Smooth muscle cell (in vitro differentiated cells): ENCODE data around the gene DEPDC1B. TPM values are rescaled to one million over a fixed set of nuclear protein-coding genes. Genes with fewer than 3 reads are reported as not detected.
"Not testable (repeated sequence)": the region's sequence is repeated elsewhere in the genome, so short reads cannot be mapped to it uniquely, and the experiment has no call there.

Source experiments
- DNase-seq: peaks from one replicate; lab custom pipeline; 2025; ENCODE audit not compliant: unreplicated experiment; lab: John Stamatoyannopoulos, UW
- H2AFZ ChIP-seq: fragments of 200-600 bp; sonication (generic); 2 replicates; pipeline ENCODE4 v1.6.0; 2016; ENCODE audit warnings: antibody characterized with exemption, low read depth, mild to moderate bottlenecking
- H3F3A ChIP-seq: fragments of 200-600 bp; sonication (generic); 2 replicates; pipeline ENCODE4 v1.6.0; 2017; ENCODE audit warnings: antibody characterized with exemption, low read depth
- H3K27ac ChIP-seq: fragments of 200-600 bp; sonication (generic); 2 replicates; pipeline ENCODE4 v1.5.1; 2016; ENCODE audit warnings: low read depth, mild to moderate bottlenecking
- H3K27me3 ChIP-seq: fragments of 200-600 bp; sonication (generic); 2 replicates; pipeline ENCODE4 v1.6.1; 2016; ENCODE audit warnings: low read depth, mild to moderate bottlenecking
- H3K36me3 ChIP-seq: fragments of 200-600 bp; sonication (generic); 2 replicates; pipeline ENCODE4 v1.5.1; 2016; ENCODE audit warnings: low read depth
- H3K4me1 ChIP-seq: fragments of 200-600 bp; sonication (generic); 2 replicates; pipeline ENCODE4 v1.5.1; 2016; ENCODE audit warnings: low read depth
- H3K4me2 ChIP-seq: fragments of 200-600 bp; sonication (generic); 2 replicates; pipeline ENCODE4 v1.6.0; 2016; ENCODE audit warnings: mild to moderate bottlenecking
- H3K4me3 ChIP-seq: fragments of 200-600 bp; sonication (generic); 2 replicates; pipeline ENCODE4 v1.5.1; 2016; ENCODE audit warnings: mild to moderate bottlenecking
- H3K79me2 ChIP-seq: fragments of 200-600 bp; sonication (generic); 2 replicates; pipeline ENCODE4 v1.6.0; 2016; ENCODE audit warnings: low read depth, mild to moderate bottlenecking
- H3K9ac ChIP-seq: fragments of 200-600 bp; sonication (generic); 2 replicates; pipeline ENCODE4 v1.6.0; 2016; ENCODE audit warnings: low read depth
- H3K9me3 ChIP-seq: fragments of 200-600 bp; sonication (generic); replicated peaks from 2 replicates; pipeline ENCODE4 v1.5.1; 2016; ENCODE audit warnings: low read depth
- H4K20me1 ChIP-seq: fragments of 200-600 bp; sonication (generic); 2 replicates; pipeline ENCODE4 v1.6.0; 2016; ENCODE audit warnings: low read depth
- WGBS: methylation state at CpG from one replicate; pipeline ENCODE4 v1.1.7; 2016; ENCODE audit warnings: low lambda C conversion rate; 5-methylcytosine and 5-hydroxymethylcytosine counted together
- polyA plus RNA-seq: library from polyadenylated mRNA; unstranded; fragments of >200 nt; fragmentation: Nextera tagmentation; extraction: Ambion mirVana; gene quantifications from 2 replicates; pipeline ENCODE4 v1.2.1, GENCODE V29; 2016
- total RNA-seq: library from RNA; depleted of rRNA; stranded (reverse); fragments of >200 nt; gene quantifications from 2 replicates; pipeline ENCODE4 v1.2.3, GENCODE V29; 2014
- TF ChIP-seq, protein P1 (sequence below): fragments of 200-600 bp; sonication (generic); IDR thresholded peaks from 2 replicates; pipeline ENCODE4 v1.5.1; 2017; ENCODE audit warnings: borderline replicate concordance, mild to moderate bottlenecking, antibody characterized with exemption; ENCODE audit not compliant: insufficient read depth, poor library complexity, severe bottlenecking

DEPDC1B gene
- total and polyA plus RNA-seq, 2 experiments from 2014 or later, result 2.7 to 5.8 TPM

DNA sequence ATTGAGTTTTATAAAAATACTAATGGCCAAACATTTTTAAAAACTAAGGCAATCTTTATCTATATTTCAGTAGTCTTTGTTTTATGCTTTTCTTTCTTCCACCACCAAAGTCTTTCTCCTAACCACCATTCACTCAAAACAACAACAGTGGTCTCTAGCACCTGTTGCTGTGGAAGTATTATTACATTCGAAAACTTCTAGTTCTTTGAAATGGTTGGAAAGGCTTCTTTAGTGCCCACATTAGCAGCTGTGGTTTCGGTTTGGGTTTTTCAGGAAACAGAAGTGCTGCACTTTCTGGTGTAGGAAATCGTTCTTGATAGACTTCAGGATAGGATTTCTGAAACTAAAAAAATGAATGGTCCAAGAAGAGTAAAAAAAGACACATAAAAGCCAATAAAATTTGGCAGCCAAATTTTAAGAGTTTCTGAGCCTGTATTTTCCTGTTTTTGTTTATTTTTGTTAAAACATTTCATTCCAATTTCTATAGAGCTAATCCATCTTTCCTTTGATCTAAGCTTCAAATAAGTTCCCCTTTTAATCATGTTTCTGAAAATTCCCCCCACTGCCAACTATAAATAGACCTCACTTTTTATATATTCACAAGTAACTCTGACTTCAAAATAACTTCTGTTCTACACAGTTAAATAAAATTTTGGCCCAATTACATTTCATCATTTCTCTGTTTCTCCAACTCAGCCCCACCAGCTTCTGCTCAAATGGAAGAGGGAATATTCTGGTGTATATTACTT, 102.2 kb downstream of the DEPDC1B start:
- no peak for DNase-seq
- H3K4me2 ChIP-seq, result no peak overlapping the region
- no peaks in the 10 kb centered on the region for H3F3A ChIP-seq
- H3K27ac ChIP-seq, result no peak overlapping the region
- 95% methylated on average over 3 of the region's 3 CpGs for WGBS
- H3K4me1 ChIP-seq, result no peaks in the 10 kb centered on the region
- H3K4me3 ChIP-seq, result no peak overlapping the region
- H2AFZ ChIP-seq, result no peak overlapping the region
- no peaks in the 10 kb centered on the region for H3K9me3 ChIP-seq
- TF ChIP-seq, protein P1, sequence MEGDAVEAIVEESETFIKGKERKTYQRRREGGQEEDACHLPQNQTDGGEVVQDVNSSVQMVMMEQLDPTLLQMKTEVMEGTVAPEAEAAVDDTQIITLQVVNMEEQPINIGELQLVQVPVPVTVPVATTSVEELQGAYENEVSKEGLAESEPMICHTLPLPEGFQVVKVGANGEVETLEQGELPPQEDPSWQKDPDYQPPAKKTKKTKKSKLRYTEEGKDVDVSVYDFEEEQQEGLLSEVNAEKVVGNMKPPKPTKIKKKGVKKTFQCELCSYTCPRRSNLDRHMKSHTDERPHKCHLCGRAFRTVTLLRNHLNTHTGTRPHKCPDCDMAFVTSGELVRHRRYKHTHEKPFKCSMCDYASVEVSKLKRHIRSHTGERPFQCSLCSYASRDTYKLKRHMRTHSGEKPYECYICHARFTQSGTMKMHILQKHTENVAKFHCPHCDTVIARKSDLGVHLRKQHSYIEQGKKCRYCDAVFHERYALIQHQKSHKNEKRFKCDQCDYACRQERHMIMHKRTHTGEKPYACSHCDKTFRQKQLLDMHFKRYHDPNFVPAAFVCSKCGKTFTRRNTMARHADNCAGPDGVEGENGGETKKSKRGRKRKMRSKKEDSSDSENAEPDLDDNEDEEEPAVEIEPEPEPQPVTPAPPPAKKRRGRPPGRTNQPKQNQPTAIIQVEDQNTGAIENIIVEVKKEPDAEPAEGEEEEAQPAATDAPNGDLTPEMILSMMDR, result no peak
- no peak overlapping the region for H3K9ac ChIP-seq
- no peaks in the 10 kb centered on the region for H4K20me1 ChIP-seq
- no peaks in the 10 kb centered on the region for H3K79me2 ChIP-seq
- H3K36me3 ChIP-seq, result no peaks in the 10 kb centered on the region
- no peaks in the 10 kb centered on the region for H3K27me3 ChIP-seq

DNA sequence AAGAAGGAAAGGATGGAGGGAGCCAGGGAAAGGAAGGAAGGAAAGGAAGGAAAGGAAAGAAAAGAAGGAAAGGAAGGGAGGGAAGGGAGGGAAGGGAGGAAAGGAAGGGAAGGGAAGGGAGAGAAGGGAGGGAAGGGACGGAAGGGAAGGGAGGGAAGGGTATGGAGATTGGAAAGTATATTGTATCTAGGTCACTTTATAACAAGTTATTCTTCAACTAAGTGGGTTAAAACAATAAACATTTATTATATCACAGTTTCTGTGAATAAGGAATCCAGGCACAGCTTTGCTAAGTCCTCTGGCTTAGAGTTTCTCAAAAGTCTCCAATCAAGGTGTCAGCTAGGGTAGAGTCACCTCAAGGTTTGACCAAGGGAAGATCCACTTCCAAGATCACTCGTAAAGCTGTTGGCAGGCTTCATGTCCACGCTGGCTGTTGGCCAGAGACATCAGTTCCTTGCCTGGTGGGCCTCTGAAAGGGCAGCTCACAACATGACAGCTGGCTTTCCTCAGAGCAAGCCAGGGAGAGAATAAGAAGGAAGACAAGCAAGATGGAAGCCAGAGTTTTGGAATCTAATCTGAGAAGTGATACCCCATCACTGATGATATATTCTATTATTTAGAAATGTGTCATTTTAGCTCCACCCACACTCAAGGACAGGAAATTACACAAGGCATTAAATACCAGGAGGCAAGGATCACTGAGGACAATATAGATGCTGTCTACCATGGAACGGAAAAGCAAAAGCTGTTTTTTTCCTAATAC, 105.1 kb downstream of the DEPDC1B start:
- H3K4me2 ChIP-seq, result no peak overlapping the region
- DNase-seq, result no peak
- no peaks in the 10 kb centered on the region for H3K4me1 ChIP-seq
- H3K27me3 ChIP-seq, result no peaks in the 10 kb centered on the region
- no peak overlapping the region for H2AFZ ChIP-seq
- TF ChIP-seq, protein P1, result no peak
- H3K27ac ChIP-seq, result no peak overlapping the region
- no peak overlapping the region for H3K4me3 ChIP-seq
- H4K20me1 ChIP-seq, result no peaks in the 10 kb centered on the region
- no peaks in the 10 kb centered on the region for H3F3A ChIP-seq
- H3K36me3 ChIP-seq, result no peaks in the 10 kb centered on the region
- no peaks in the 10 kb centered on the region for H3K9me3 ChIP-seq
- WGBS, result 73% methylated on average over 4 of the region's 4 CpGs
- H3K79me2 ChIP-seq, result no peaks in the 10 kb centered on the region
- H3K9ac ChIP-seq, result no peak overlapping the region

DNA sequence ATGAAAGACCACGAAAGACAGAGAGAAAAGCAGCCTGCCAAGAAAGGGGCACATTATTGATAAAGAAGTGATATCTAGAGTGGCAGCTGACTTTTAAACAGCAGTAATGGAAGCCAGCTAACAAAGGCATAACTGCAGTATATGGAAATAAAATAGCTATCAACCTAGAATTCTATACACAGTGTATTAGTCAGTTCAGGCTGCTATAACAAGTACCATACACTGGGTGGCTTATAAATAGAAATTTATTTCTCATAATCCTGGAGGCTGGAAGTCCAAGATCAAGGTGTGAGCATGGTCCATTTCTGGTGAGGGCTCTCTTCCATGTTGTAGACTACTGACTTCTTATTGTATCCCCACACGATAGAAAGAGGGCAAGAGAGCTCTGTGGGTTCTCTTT, 109.8 kb downstream of the DEPDC1B start:
- Histone ChIP-seq H2AFZ (no peak overlapping the region), H3K9ac (no peak overlapping the region), H3K9me3 (no peaks in the 10 kb centered on the region), H3K4me3 (no peak overlapping the region), H3K27me3 (no peaks in the 10 kb centered on the region), H4K20me1 (no peaks in the 10 kb centered on the region), H3F3A (no peaks in the 10 kb centered on the region), H3K36me3 (no peaks in the 10 kb centered on the region), H3K27ac (no peak overlapping the region), H3K4me1 (no peaks in the 10 kb centered on the region), H3K79me2 (no peaks in the 10 kb centered on the region), H3K4me2 (no peak overlapping the region)
- 92% methylated on average over 2 of the region's 2 CpGs for WGBS
- DNase-seq, result no peak
- TF ChIP-seq, protein P1, result no peak

DNA sequence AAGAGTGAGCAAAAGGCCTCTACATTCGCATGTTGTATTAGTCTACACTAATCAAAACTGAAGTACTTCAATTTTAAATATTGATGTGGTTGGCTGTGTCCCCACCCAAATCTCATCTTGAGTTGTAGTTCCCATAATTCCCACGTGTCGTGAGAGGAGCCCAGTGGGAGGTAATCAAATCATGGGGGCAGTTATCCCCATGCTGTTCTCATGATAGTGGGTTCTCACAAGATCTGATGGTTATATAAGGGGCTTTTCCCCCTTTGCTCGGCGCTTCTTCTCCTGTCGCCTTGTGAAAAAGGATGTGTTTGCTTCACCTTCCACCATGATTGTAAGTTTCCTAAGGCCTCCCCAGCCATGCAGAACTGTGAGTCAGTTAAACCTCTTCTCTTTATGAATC, 112.7 kb downstream of the DEPDC1B start:
- H3K9me3 ChIP-seq, H4K20me1 ChIP-seq, H3K79me2 ChIP-seq, H3K4me2 ChIP-seq, H3K4me1 ChIP-seq, H2AFZ ChIP-seq, H3K4me3 ChIP-seq, H3K27me3 ChIP-seq, H3F3A ChIP-seq, H3K27ac ChIP-seq, H3K9ac ChIP-seq, H3K36me3 ChIP-seq, DNase-seq: not testable (repeated sequence)
- 93% methylated on average over 6 of the region's 6 CpGs for WGBS
